GM12801 (cell line): ENCODE measurements around the gene TFAP2D.

Experiments
- CTCF ChIP-seq: IDR thresholded peaks from one replicate; pipeline ENCODE4 v1.5.1; 2011; ENCODE audit warnings: control low read depth; ENCODE audit not compliant: insufficient read length; ENCODE audit errors: extremely low read depth

The TFAP2D gene

GRCh38 chr6:50713226-50713625, at the start of gene TFAP2D:
Gene TFAP2D, plus strand, starts transcription at chr6:50713526. Its CDS starts 530 bp downstream, at chr6:50714056.
- no peak for TF ChIP-seq CTCF

GRCh38 chr6:50663806-50664205, 49.5 kb upstream of the TFAP2D start:
- no peak for TF ChIP-seq CTCF

GRCh38 chr6:50666089-50666488, 47.2 kb upstream of the TFAP2D start:
- no peak for TF ChIP-seq CTCF

GRCh38 chr6:50681213-50681824, 32.0 kb upstream of the TFAP2D start:
- no peak for TF ChIP-seq CTCF

GRCh38 chr6:50689210-50689609, 24.1 kb upstream of the TFAP2D start:
- no peak for TF ChIP-seq CTCF

GRCh38 chr6:50691814-50692495, 21.4 kb upstream of the TFAP2D start:
- TF ChIP-seq CTCF, result no peak

GRCh38 chr6:50698546-50698945, 14.8 kb upstream of the TFAP2D start:
- TF ChIP-seq CTCF, result no peak
